ENCODE results near the gene CXXC4. TPM values are rescaled to one million over a fixed set of nuclear protein-coding genes. Genes with fewer than 3 reads are reported as not detected.

Gene CXXC4
- total and polyA plus RNA-seq, 12 donors, result 0.46 to 6.0 (median 4.0) TPM

DNA sequence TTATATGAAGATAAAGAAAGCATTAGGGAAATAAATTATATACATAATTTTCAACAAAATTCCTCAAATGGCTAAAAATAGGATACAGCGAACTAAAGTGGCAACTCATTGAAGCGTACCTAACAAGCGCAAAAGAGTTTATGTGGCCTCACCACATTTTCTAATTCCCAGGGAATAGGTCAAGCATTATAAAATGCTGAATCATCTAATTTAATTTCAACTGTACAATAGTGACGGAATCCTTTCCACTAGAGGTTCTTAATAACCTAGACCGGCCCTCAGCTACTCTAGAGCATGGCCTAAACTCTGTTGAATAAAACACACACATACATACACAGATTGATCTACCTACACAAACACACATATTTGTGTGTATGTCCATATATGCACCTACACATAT lies 29.1 kb downstream of the CXXC4 start:
- intact Hi-C loops (cut with DNase I), result no loop called here
- TF ChIP-seq, protein P1, sequence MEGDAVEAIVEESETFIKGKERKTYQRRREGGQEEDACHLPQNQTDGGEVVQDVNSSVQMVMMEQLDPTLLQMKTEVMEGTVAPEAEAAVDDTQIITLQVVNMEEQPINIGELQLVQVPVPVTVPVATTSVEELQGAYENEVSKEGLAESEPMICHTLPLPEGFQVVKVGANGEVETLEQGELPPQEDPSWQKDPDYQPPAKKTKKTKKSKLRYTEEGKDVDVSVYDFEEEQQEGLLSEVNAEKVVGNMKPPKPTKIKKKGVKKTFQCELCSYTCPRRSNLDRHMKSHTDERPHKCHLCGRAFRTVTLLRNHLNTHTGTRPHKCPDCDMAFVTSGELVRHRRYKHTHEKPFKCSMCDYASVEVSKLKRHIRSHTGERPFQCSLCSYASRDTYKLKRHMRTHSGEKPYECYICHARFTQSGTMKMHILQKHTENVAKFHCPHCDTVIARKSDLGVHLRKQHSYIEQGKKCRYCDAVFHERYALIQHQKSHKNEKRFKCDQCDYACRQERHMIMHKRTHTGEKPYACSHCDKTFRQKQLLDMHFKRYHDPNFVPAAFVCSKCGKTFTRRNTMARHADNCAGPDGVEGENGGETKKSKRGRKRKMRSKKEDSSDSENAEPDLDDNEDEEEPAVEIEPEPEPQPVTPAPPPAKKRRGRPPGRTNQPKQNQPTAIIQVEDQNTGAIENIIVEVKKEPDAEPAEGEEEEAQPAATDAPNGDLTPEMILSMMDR (IDR thresholded peaks at IDR 0.05), result no peak
- ATAC-seq (no peak), DNase-seq (no peak)
- Histone ChIP-seq H3K9me3 (no peaks in the 10 kb centered on the region), H3K4me3 (no peak overlapping the region), H3K36me3 (no peaks in the 10 kb centered on the region), H3K4me1 (no peaks in the 10 kb centered on the region), H3K27me3 (no peaks in the 10 kb centered on the region), H3K27ac (no peak overlapping the region)
- 94 to 96% methylated on average over 5 of the region's 5 CpGs for WGBS, 2 donors

DNA sequence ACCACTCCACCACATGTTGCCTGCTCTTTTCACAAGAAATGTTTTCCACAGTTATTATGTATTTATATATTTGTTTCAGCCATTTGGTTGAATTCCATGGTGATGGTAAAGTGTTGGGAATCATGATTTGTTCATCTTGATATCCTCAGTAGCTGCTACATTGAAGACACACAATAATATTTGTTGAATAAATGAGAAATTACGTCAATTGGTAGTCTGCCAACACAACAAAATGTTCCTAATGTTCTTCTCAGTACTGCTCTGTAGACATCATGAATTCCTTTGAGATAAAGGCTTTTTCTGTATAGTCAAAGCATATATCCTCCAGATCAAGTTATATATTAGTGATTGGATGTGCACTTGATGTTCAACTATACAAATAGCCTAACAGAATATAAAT lies 29.5 kb downstream of the CXXC4 start:
- H3K36me3 ChIP-seq, result no peaks in the 10 kb centered on the region
- DNase-seq (no peak), ATAC-seq (no peak)
- H3K4me3 ChIP-seq, result no peak overlapping the region
- no peaks in the 10 kb centered on the region for H3K27me3 ChIP-seq
- H3K9me3 ChIP-seq, result no peaks in the 10 kb centered on the region
- WGBS, 2 donors, result 51 to 66% methylated on average over 1 of the region's 1 CpG
- H3K4me1 ChIP-seq, result no peaks in the 10 kb centered on the region
- no peak overlapping the region for H3K27ac ChIP-seq
- intact Hi-C loops (cut with DNase I), result no loop called here
- TF ChIP-seq, protein P1 (IDR thresholded peaks at IDR 0.05), result no peak

DNA sequence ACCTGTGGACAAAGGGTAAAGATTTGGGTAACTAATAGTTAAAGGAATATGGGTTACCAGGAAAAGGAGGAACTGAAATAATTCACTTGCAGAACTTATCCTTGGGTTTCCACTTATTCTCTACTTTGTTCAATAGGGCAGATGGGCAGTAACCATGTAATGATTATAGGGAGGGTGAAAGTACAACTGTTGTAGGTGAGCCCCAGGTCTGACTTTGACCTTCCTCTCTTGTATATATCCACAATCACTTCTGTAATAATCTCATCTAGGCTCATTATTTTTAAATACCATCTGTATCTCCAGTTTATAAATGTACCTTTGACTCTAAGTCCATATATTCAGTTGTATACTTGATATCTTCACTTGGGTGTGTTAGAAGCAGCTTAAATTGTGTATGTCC lies 32.1 kb downstream of the CXXC4 start:
- H3K4me3 ChIP-seq, result no peak overlapping the region
- no peak for ATAC-seq
- intact Hi-C loops (cut with DNase I), result no loop called here
- no peaks in the 10 kb centered on the region for H3K4me1 ChIP-seq
- no peak overlapping the region for H3K27ac ChIP-seq
- H3K36me3 ChIP-seq, result no peaks in the 10 kb centered on the region
- no peaks in the 10 kb centered on the region for H3K9me3 ChIP-seq
- TF ChIP-seq, protein P1 (IDR thresholded peaks at IDR 0.05), result no peak
- no peak for DNase-seq
- no peaks in the 10 kb centered on the region for H3K27me3 ChIP-seq

DNA sequence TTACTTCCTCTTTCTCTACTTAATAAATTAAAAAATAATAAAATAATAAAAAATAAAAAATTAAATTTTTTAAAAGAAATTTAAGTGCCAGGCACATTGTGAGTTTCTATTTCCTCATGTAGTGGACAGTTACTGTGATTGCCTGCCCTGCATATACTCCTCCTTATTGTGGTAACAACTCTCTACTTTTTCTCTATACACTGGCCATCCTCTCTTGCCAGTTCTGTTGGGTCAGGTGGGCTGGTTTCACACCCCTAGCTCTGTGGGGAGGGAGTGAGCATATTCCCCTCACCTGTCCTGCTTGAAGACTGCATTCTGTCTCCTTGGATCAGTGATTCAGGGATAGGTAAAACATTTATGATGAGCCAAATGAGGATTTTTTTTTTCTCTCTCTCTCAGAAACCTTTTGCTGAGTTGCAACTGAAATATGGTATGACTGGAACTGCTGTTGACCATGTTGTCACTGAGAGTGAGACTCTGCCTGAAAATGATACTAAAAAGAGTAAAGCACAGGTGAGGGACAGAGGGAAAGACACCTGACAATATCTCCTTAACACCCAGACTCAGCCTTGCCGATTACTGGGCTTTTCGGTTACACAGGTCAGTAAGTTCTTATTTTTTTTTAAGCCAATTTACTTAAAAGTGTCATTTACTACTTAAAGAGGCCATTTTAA lies 37.2 kb downstream of the CXXC4 start:
- ATAC-seq, result no peak
- intact Hi-C loops (cut with DNase I), result loop anchor here in 1 of 10 donors (10.0 kb wide), 1 partner anchor 393 kb away; no protein-coding TSS in a partner anchor
- Histone ChIP-seq H3K27ac (no peak overlapping the region), H3K27me3 (no peaks in the 10 kb centered on the region), H3K36me3 (no peaks in the 10 kb centered on the region), H3K9me3 (no peaks in the 10 kb centered on the region), H3K4me1 (no peaks in the 10 kb centered on the region), H3K4me3 (no peak overlapping the region)
- TF ChIP-seq, protein P1 (IDR thresholded peaks at IDR 0.05), result no peak
- no peak for DNase-seq
- WGBS, 2 donors, result 41 to 66% methylated on average over 2 of the region's 2 CpGs
